Embryonic facial prominence (tissue), 1 donor: Measurements from ENCODE around the gene CTNNA3.

Source experiments
- DNase-seq: peaks from one replicate; pipeline ENCODE4 v3.0.0-alpha.2; 2016; ENCODE audit errors: extremely low spot score

CTNNA3 gene

DNA sequence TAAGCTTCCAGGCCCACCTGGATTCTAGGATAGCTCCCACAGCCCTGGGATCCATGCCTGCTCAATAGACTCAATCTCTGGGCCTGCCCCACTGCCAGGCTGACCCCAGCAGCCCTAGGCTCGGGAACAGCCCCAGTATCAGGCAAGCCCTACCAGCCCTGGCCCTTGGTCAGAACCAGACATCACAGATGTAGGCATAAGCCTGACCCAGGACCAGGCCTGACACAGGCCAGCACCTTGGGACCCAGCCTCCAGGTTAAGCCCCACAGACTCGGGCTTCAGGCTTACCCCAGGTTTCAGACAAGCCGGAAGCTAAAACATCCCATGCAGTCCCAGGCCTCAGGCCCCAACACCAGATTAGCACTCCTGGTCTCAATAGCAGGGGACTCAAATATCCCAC, 1046.4 kb downstream of the CTNNA3 start:
- DNase-seq, result no peak

DNA sequence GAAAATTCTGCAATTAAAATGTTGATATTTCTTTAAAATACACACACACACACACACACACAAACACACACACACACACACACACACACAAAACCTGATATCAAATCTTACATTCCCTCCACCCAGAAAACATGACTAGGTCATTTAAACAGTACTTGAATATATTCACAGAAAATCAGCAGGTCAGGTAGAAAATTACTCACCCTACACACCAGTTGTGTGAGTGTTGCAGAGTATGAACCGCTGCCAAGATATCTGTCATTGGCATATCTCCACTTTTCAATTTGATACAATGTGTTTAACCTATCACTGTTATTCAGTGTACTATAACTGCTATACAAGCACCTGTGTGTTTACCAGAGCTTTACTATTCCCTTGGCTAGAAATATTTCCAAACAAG, 1053.8 kb downstream of the CTNNA3 start:
- DNase-seq, result no peak

DNA sequence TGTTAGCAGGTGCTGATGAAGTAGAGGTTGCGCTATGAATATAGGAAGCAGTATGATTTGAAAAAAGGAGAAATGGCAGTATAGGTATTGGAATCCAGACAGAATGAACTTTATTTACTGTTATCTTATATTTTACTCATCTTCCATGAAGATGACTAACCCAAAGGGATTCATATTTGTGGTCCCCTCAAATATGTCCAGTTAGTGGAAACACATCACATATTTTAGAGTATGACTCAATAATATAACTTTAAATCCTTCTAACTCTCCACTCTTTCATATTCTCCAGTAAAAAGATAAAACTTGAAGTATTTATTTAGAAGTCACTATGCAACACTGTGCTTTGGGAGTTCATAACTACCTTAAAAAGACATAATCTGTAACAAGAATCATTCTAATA, 1056.6 kb downstream of the CTNNA3 start:
- DNase-seq, result no peak

DNA sequence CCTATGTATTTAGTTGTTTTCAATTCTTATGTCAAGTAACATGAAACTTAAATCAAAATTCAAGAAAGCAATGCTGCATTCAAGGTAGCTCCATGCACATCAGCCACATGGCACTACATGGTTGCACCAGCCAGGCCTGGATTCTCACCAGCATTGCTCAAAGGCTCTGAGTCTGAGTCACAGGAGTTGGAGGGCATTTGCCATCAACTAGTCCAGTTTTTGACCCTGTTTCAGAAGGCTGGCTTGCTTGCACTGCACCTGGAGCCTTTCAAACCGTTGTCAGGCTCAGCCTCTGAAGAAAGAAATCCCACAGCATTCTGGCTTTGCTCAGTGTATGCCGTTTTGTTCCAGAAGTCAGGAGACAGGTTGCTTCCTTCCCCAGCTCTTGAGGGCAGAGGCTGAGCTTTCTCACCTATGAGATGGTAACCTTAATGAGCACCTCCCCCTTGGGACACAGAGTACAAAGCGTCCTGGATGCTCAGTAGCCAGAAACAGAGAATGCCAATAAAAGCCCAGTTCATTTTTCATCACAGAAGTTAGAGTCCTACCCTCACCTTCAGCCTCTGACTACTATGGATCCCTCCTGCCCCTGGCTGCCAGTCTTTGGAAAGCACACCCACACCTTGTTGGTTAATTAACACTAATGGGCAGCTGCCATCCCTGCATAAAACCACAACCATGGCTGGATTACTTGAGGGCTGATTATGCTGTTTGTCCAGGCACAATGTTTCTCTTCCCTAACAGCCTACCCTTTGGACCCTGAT, 1058.5 kb downstream of the CTNNA3 start:
- DNase-seq, result no peak

DNA sequence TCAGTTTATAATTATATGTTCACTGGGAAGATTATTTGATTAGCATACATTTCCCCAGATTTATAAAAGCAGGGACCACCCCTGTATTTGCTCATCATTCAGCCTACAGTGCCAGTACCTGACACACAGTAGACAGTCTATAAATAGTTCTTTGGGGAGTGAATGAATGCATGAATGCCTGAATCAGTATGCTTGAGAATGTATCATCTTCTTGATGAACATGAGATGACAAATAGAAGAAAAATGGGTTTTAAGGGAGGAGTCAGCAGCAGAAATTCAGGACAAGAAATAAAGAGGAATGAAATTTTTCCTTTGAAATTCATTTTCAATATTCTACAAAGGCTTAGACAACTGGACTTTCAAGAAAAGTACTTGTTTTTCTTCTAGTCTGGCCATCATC, 1066.0 kb downstream of the CTNNA3 start:
- DNase-seq, result no peak

DNA sequence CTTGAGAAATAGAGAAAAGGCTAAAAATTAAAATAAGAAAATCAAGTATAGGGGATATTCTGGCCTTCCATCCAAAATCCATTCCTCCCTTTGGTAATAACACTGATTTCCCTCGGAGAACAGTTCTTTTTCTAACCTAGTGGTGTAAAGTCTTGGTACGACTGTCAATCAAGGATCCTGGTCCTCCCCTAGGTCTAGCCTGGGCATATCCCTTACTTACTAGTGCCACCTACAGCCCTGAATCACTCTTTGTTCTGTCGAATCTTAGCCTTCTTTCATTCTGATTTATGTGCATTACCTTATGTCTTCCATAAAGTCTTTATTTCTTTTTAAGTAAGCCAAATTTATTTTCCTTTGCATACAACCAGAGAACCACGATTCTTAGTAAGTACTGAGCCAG, 1068.8 kb downstream of the CTNNA3 start:
- DNase-seq, result no peak

DNA sequence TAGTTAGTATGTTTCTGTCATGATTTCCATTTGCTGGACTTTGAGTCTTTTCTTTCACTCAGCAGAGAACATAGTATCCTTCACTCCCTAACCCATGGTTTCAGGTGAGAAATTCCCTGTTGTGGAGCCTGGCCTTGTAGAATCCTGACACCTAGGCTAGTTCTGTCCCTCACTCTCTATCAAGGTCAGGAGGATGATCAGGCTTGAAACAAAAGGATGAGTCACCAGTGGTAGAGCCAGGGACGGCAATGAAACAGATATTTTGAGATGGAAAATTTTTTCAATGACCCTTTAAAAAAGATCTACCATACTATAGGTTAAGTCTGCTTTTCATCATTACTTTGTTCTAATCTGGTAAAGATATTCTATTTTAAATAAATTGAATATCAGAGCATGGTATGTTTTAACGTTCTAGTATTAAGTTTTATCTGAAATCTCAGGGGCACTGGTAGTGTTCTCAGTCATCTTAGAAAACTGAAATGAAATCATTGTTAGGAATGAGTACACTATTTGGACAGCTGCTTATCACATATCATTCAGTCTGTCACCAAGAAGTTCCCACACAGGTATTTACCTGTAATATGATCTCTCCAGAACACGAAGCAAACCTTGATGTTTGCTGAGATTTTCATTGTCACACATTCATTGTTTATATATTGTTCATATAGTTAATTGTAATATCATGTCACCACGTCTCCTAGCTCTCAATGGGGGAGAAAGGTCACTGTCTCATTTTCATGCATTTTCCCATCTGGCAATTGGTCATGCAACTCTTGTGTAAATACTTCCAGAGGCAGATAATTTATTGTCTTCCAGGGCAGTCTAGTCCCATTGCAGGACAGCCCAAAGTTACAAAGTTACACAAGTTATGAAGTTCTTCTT, 1070.0 kb downstream of the CTNNA3 start:
- DNase-seq, result no peak

DNA sequence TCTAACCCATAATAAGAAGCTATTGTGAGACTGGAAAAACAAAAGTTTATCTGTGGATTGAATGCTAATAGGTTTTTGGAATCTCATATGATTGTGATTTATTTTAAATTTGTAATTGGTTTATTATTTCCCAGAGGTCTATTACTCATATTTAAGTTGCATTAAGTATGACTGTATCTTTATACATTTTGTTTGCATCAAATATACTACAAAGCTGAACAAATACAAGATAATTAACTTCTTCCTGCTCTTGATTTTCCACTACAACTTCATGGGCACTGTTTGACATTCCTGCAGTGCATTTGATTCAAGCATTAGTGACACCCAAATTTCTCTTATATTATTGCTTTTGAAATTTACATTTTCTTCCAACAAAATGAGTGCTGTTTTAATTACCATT, 1073.9 kb downstream of the CTNNA3 start:
- DNase-seq, result no peak

DNA sequence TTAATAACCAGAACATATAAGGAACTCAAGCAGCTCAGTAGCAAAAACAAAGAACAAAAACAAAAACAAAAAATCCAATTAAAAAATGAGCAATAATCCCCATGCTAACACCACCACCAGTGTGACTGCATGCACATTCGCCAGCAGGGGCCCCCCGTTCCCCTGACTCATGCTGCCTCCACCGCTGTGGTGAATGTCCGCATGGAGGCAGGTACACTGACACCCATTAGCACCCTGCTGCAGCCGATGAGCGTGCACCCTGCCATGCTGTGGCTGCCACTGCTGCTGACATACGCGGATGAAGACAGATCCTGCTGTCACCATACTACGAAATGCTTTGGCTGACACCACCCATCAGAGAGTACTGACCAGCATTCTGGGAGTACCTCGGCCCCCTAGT, 1091.8 kb downstream of the CTNNA3 start:
- DNase-seq, result no peak

DNA sequence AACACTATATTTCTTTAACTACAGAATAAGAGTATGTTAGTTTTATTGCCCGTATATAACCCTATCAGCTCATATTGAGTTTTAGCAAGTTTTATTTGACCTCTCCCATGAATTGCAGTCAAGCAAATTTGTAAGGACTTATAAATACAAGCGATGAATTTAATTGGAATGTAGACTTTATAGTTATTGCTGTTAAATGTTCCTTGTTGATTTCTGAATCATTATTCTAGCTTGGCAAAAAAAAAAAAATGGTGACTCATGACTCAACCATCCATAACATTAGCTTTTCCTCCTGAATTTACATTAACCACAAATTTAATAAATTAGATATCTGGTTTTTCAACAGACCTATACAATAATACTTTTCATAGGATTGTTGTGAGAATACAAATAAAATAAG, 1104.1 kb downstream of the CTNNA3 start:
- DNase-seq, result no peak

DNA sequence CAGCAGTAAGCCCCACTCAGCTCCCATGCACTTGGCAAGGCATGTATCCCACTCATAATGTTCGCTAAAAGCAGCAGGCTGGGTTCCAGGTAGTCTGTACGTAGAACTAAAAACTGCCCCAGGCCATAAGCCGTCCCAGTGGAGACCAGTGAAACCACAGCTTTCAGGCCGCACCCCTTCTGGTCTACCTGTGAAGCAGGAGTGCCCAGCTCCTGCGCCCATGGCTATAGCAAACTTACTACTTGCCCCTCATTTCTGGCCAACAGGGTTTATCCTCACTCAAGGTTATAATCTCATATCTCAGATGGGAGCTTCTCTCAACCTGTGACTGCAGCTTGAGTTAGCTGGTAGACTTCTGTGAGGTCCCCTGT, 1108.3 kb downstream of the CTNNA3 start:
- no peak for DNase-seq

DNA sequence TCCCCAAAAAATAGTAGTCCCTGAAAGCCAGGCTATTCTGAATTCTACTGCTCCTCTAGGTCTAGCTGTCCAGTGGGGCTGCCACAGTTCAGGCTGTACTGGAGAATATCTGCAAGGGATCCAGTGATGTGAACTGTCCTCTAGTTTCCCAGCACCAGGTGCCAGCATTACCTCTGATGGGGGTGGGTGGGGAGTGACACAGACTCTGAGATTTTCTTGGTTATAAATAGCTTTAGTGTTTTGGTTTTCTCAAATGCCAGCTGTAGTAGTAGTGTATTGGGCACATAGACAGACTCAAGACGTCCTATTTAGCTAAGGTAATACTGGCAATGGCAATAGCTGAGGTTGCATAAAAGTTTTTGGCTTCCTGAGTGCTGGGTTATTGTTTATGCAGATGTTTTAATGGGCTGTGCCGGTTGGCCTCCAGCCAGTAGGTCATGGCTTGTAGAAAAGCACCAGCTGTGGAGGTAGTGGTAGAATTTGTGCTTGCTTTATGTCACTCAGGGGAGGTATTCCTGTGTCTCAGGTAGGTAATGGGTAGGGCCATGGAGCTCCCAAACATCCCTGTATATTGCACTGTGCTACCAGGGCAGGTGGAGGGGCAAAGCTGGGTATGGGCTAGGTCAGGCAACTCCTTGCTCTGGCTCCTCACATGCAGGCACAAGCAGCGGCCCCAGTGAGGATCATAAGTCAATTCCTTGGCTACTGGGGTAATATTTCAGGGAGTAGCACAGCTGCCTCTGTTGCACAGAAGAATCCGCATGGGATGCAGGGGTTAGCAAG, 1108.9 kb downstream of the CTNNA3 start:
- no peak for DNase-seq

DNA sequence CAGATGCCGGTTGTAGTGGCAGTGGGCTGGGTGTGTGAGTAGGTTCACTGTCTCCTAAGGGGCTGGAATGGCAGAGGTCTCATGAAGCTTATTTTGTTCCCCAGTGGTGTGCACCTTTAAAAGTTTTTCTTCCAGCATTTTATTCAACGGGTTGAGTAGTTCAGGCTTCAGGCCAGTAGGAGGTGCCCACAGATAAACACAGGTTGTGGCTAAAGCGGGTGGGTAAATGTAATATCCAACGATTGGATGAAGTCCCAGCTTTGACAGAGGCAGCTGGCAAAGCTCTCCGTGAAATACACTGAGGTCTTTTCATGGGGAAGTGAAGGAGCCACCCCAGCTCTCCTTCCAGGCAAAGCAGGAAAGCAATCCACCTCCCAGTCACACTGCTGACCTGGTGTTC, 1109.9 kb downstream of the CTNNA3 start:
- DNase-seq, result no peak

DNA sequence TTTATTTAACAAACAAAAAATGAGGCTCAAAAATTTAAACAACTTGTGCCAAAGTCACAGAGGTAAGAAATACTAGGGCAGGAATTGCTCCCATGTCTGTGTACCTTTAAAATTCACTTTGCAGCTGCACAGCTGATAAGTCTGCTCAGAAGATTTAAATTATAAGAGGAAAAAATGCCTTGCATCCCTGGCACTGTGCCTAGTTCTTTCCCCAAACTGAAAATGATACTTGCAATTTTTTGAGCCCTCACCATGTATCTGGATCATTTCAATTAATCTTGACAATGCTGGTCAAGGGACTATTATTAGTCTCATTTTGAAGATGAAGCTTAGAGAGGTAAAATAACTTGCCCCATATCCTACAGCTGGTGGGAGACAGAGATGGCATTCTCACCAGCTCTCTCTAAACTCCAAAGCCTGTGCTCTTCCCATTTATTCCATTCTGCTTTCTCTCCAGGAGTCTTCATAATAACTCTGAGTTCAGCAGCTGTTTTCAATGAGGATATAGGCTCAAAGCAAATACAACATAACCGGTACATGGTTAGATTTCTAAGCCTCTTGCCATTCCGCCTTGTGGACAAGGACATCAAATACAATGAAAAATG, 1120.6 kb downstream of the CTNNA3 start:
- peak; percentile 7 for DNase-seq

DNA sequence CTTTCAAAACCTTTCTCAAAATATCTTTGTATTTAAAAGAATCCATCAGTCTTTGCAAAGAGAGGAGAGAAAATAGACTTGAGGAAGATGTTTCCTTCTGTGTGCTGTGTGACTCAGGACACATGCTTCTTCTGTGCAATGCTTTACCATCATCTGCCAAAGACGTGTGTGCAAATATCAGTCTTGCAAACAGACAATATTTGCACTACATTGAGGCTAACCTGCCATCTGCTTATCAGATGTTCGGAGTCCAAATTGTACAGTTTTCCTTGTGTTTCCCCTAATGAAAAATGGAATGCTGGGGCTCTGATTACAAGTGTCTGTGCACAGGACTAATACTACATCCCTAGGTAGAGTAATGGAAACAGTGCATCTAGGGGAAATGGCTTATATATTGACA, 1123.3 kb downstream of the CTNNA3 start:
- DNase-seq, result no peak

DNA sequence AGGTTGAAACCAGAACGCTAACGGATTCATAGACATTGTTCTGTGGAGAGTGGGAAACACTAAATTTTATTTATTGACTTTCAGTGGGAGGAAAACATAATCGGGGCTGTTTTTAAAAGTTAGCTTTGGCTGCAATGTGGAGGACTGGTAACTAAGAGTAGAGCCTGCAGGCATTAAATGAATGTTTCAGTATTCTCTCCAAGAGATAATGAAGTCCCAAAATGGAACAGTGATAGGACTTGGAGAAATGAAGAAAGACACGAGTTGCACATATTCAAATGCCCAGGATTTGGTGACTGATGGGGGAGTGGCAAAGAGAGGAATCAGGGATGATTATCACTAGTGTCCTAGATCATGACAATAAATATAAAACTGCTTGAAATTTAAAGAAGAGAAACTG, 1130.0 kb downstream of the CTNNA3 start:
- no peak for DNase-seq

DNA sequence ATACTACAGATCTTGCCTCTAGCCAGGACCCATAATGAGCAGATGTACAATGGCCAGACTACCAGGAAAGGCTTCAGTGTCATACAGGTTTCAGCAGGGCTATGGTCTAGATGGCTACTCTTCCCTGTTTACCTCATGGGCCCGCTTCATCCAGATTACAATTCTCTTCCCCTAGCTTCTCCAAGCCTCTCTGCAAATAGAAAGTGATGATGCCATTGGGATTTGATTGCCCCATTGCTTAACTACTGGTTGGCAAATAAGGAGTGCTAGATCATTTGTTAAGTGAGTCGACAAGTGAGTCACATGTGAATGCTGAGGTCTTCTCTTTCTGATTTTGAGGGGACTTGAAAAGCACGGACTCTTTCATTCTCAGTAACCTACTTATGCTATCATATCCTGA, 1131.7 kb downstream of the CTNNA3 start:
- no peak for DNase-seq

DNA sequence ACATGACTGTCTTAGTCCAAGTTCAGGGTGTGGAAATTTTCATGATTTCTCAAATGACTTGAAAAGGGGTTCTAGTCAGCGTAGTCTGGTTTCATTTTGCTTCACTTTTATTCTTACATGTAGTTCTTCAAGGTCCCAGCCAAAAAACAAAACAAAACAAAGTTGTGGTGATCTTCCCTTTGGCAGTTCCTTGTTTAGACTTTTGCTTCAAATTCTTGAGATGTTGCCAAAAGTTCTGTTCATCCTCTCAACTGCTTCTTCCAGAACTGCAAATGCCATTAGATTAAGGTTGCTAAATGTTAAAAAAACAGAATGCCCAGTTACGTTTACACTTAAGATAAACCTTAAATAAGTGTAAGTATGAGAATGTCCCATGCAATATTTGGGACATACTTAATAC, 1140.9 kb downstream of the CTNNA3 start:
- DNase-seq, result no peak

DNA sequence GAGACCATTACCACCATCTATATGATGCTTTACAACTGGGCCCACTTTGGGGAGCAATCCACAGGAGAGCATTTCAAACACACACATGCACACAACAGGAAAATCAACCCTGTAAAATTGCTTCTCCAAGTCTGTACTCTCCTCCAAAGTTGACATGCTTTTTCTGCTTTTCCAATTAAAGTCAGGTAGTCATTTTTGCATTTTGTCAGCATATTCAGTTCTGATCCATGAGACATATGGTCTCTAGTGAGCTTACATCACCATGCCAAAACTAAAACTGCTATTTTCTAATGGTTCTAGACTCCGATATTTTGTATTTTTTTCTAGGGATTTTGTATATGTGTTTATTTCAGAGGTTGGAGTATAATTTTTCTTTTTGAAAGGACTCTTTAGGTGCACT, 1143.7 kb downstream of the CTNNA3 start:
- no peak for DNase-seq

DNA sequence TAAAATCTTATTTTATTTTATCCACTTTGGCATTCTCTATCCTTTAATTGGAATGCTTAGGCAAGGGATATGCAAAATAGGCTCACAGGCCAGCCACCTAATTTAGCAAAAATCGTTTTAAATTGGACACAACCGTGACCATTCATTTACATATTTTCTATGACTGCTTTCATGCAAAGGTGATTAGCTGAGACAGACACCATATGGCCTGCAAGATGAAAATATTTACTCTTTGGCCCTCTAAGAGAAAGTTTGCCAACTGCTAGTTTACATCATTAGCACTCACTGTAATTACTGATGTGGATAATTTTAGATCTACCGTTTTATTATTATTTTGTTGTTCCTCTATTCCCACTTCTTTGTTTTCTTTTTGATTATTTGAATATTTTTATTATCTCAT, 1145.6 kb downstream of the CTNNA3 start:
- no peak for DNase-seq

DNA sequence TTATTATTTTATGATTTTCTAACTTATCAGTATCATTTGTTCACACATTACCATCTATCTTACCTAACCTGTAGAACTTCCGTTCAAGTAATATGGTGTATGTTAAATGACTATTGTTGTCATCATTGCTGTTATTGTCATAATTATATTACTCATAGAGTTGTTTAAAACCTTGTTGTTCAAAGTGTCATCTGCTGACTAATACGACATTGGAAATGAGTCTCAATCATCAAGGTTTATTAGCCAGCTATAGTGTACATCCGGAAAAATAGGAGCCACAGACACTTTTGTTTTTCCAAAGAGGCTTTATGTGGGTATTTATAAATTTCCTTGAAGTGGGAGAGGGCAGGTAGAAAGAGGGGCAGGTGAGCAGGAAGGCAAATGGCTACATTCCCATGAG, 1157.1 kb downstream of the CTNNA3 start:
- no peak for DNase-seq

DNA sequence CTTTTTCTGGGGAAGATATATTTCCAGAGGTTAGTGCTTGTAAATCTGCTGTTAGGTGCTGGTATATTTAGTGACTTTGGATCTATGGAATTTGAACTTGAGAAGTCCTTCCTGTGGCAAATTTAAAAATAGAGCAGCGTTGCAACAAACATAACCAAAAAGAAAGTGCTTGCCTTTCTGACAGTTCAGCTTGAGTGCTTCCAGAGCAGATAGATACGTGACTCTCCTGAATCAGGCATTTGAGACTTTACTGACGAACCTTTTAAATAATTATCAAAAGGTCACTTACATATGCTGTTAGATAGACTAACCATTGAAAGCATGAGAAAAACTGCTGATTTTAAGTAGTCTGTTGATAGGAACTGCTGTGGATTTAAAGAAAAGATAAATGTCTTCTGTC, 1157.6 kb downstream of the CTNNA3 start:
- no peak for DNase-seq
